Endometrial microvascular endothelial cells (primary cell): Measurements from ENCODE around the gene LPAR4. TPM values are rescaled to one million over a fixed set of nuclear protein-coding genes. Genes with fewer than 3 reads are reported as not detected.
"Not testable (repeated sequence)": the region's sequence is repeated elsewhere in the genome, so short reads cannot be mapped to it uniquely, and the experiment has no call there.

Experiments
- in situ Hi-C: cut with HindIII; loops from 2 replicates; pipeline ENCODE4 v1.10.0; 2017; ENCODE audit warnings: low sequenced_read_pairs, low pct_unique_long_range_greater_than_20kb; ENCODE audit errors: inconsistent ontology term
- total RNA-seq: library from RNA; depleted of rRNA; stranded (reverse); fragments of >200 nt; gene quantifications from one replicate; pipeline ENCODE4 v1.2.3, GENCODE V29; 2015; ENCODE audit errors: inconsistent ontology term

LPAR4 gene
- total RNA-seq = not detected

GRCh38 chrX:78747489-78747888, at the start of gene LPAR4:
TSS of gene LPAR4 (plus strand) at chrX:78747720. CDS start at chrX:78754870, 7,150 bp downstream.
- in situ Hi-C loops = no loop called here

- in situ Hi-C loops = no loop called here
Observed at GRCh38 chrX:78706071-78706470, 41.4 kb upstream of the LPAR4 start.

- in situ Hi-C loops = no loop called here
Observed at GRCh38 chrX:78708262-78708661, 39.3 kb upstream of the LPAR4 start.

GRCh38 chrX:78708816-78709215, 38.7 kb upstream of the LPAR4 start:
- in situ Hi-C loops = no loop called here

GRCh38 chrX:78710171-78710570, 37.3 kb upstream of the LPAR4 start:
- in situ Hi-C loops = no loop called here

GRCh38 chrX:78712336-78712735, 35.2 kb upstream of the LPAR4 start:
- in situ Hi-C loops = no loop called here

GRCh38 chrX:78725287-78725686, 22.2 kb upstream of the LPAR4 start:
- in situ Hi-C loops = no loop called here

GRCh38 chrX:78746496-78746895, 1.0 kb upstream of the LPAR4 start:
- in situ Hi-C loops = no loop called here

GRCh38 chrX:78747971-78748370, 451 bp downstream of the LPAR4 start:
- in situ Hi-C loops = no loop called here

GRCh38 chrX:78748846-78749245, 1.3 kb downstream of the LPAR4 start:
- in situ Hi-C loops = no loop called here

- in situ Hi-C loops = no loop called here
Observed at GRCh38 chrX:78753571-78753970, 6.1 kb downstream of the LPAR4 start.

GRCh38 chrX:78754917-78755316, 7.4 kb downstream of the LPAR4 start:
- in situ Hi-C loops = no loop called here

- in situ Hi-C loops = no loop called here
Observed at GRCh38 chrX:78759081-78759480, 11.6 kb downstream of the LPAR4 start.

- in situ Hi-C loops = no loop called here
Observed at GRCh38 chrX:78769101-78769755, 21.7 kb downstream of the LPAR4 start.

- in situ Hi-C loops = no loop called here
Observed at GRCh38 chrX:78769946-78770345, 22.4 kb downstream of the LPAR4 start.

- in situ Hi-C loops = no loop called here
Observed at GRCh38 chrX:78796916-78797315, 49.4 kb downstream of the LPAR4 start.

GRCh38 chrX:78800114-78800513, 52.6 kb downstream of the LPAR4 start:
- in situ Hi-C loops = no loop called here

- in situ Hi-C loops = no loop called here
Observed at GRCh38 chrX:78800694-78801093, 53.2 kb downstream of the LPAR4 start.

- in situ Hi-C loops = no loop called here
Observed at GRCh38 chrX:78801522-78801921, 54.0 kb downstream of the LPAR4 start.

- in situ Hi-C loops = not testable (repeated sequence)
Observed at GRCh38 chrX:78802526-78802925, 55.0 kb downstream of the LPAR4 start.
